Measurements from ENCODE around the gene GNB1L. TPM values are rescaled to one million over a fixed set of nuclear protein-coding genes. Genes with fewer than 3 reads are reported as not detected.
A peak's percentile ranks its signal among the peaks of the same experiment; 100 is the strongest.

Gene GNB1L
- total RNA-seq, 1 donor from 2014 or later, result 3.7 TPM

GRCh38 chr22:19764299-19764593, 90.4 kb downstream of the GNB1L start:
- H3K36me3 Mint-ChIP-seq (ENCODE audit: low read depth, unreplicated experiment), result peaks cover 6% of the 10 kb centered on the region
- no peak overlapping the region for H3K4me3 Mint-ChIP-seq (ENCODE audit: unreplicated experiment)
- no peak for DNase-seq (ENCODE audit: low spot score)
- no peak for TF ChIP-seq CTCF (IDR thresholded peaks at IDR 0.05; ENCODE audit: unreplicated experiment)
- peaks cover 36% of the 10 kb centered on the region for H3K4me1 Mint-ChIP-seq (ENCODE audit: unreplicated experiment)
- no peaks in the 10 kb centered on the region for H3K9me3 Mint-ChIP-seq (ENCODE audit: unreplicated experiment)
- peaks cover 25% of the 10 kb centered on the region for H3K27me3 Mint-ChIP-seq (ENCODE audit: unreplicated experiment)
- H3K27ac Mint-ChIP-seq (ENCODE audit: unreplicated experiment), result no peak overlapping the region

- Mint-ChIP-seq H3K27me3 (ENCODE audit: unreplicated experiment) (peaks cover 24% of the 10 kb centered on the region), H3K9me3 (ENCODE audit: unreplicated experiment) (no peaks in the 10 kb centered on the region), H3K27ac (ENCODE audit: unreplicated experiment) (no peak overlapping the region), H3K36me3 (ENCODE audit: low read depth, unreplicated experiment) (peaks cover 6% of the 10 kb centered on the region), H3K4me1 (ENCODE audit: unreplicated experiment) (peaks cover 36% of the 10 kb centered on the region), H3K4me3 (ENCODE audit: unreplicated experiment) (no peak overlapping the region)
- DNase-seq (ENCODE audit: low spot score), result no peak
- no peak for TF ChIP-seq CTCF (IDR thresholded peaks at IDR 0.05; ENCODE audit: unreplicated experiment)
Observed at GRCh38 chr22:19763458-19764298, 91.0 kb downstream of the GNB1L start.

- no peak overlapping the region for H3K27ac Mint-ChIP-seq (ENCODE audit: unreplicated experiment)
- no peak for TF ChIP-seq CTCF (IDR thresholded peaks at IDR 0.05; ENCODE audit: unreplicated experiment)
- no peaks in the 10 kb centered on the region for H3K9me3 Mint-ChIP-seq (ENCODE audit: unreplicated experiment)
- no peak overlapping the region for H3K4me3 Mint-ChIP-seq (ENCODE audit: unreplicated experiment)
- peaks cover 23% of the 10 kb centered on the region for H3K27me3 Mint-ChIP-seq (ENCODE audit: unreplicated experiment)
- peaks cover 30% of the 10 kb centered on the region for H3K4me1 Mint-ChIP-seq (ENCODE audit: unreplicated experiment)
- H3K36me3 Mint-ChIP-seq (ENCODE audit: low read depth, unreplicated experiment), result peaks cover 6% of the 10 kb centered on the region
- no peak for DNase-seq (ENCODE audit: low spot score)
Observed at GRCh38 chr22:19762568-19763457, 91.9 kb downstream of the GNB1L start.

GRCh38 chr22:19761725-19762567, 92.7 kb downstream of the GNB1L start:
- Mint-ChIP-seq H3K27me3 (ENCODE audit: unreplicated experiment) (peaks cover 29% of the 10 kb centered on the region), H3K36me3 (ENCODE audit: low read depth, unreplicated experiment) (peaks cover 6% of the 10 kb centered on the region), H3K27ac (ENCODE audit: unreplicated experiment) (no peak overlapping the region), H3K9me3 (ENCODE audit: unreplicated experiment) (no peaks in the 10 kb centered on the region), H3K4me3 (ENCODE audit: unreplicated experiment) (peak overlapping the region; percentile 32), H3K4me1 (ENCODE audit: unreplicated experiment) (peaks cover 34% of the 10 kb centered on the region)
- no peak for TF ChIP-seq CTCF (IDR thresholded peaks at IDR 0.05; ENCODE audit: unreplicated experiment)
- no peak for DNase-seq (ENCODE audit: low spot score)
